ENCODE data around the gene GSK3B. TPM values are rescaled to one million over a fixed set of nuclear protein-coding genes. Genes with fewer than 3 reads are reported as not detected.

The GSK3B gene
- total and polyA plus RNA-seq, 10 of the 15 experiments (the other 5 are each of a cell fraction or from before 2014, with no cell fraction given), result 8.5 to 49.8 (median 25.5) TPM

GRCh38 chr3:120129718-120130513 lies 35.7 kb upstream of the GSK3B start (continued):
- no peak for TF ChIP-seq SUPT20H (IDR thresholded peaks at IDR 0.05; ENCODE audit: borderline replicate concordance, control insufficient read depth, low read depth, low read length)
- TF ChIP-seq ZNF622 (IDR thresholded peaks at IDR 0.05), result no peak
- TF ChIP-seq NFXL1 (IDR thresholded peaks at IDR 0.05; ENCODE audit: borderline replicate concordance), result no peak

GRCh38 chr3:120129051-120129450 lies 34.8 kb upstream of the GSK3B start:
- FAIRE-seq, result no peak
- H3K4me1 ChIP-seq (ENCODE audit: control insufficient read depth, insufficient read depth, low read length), result no peaks in the 10 kb centered on the region
- POLR2A ChIA-PET, result no interaction called here

More at GRCh38 chr3:120129051-120129450, 34.8 kb upstream of the GSK3B start:
- H4K20me1 ChIP-seq (ENCODE audit: control insufficient read depth, insufficient read depth), result no peaks in the 10 kb centered on the region
- no TSS peak for BruUV-seq (replicated peaks)
- WGBS (ENCODE audit: insufficient coverage, insufficient replicate concordance, low lambda C conversion rate, missing lambda C conversion rate), result 100% methylated on average over 1 of the region's 1 CpG
- no peak overlapping the region for H2AFZ ChIP-seq (ENCODE audit: control insufficient read depth, low read depth, low read length)
- RAD21 ChIA-PET (ENCODE audit: unreplicated experiment), result interaction anchor here (1.1 kb wide), 1 partner anchor 237 kb away, joined by 3 read pairs; no protein-coding TSS in a partner anchor
- H3K9me3 ChIP-seq (replicated peaks; ENCODE audit: control insufficient read depth, insufficient read depth, low read length), result no peaks in the 10 kb centered on the region
- DNase-seq (ENCODE audit: low read depth, low spot score) (no peak), ATAC-seq (no peak)
- no peak overlapping the region for H3K9ac ChIP-seq (ENCODE audit: control insufficient read depth, insufficient read depth, low read length)
- no peaks in the 10 kb centered on the region for H3K27me3 ChIP-seq (replicated peaks in 1 of 2; ENCODE audit: control insufficient read depth in 2 of 2, insufficient read depth in 2 of 2, low read length in 1 of 2)
- H3K79me2 ChIP-seq (ENCODE audit: control insufficient read depth, insufficient read depth, low read length), result no peaks in the 10 kb centered on the region
- intact Hi-C loops (cut with micrococcal nuclease; ENCODE audit: unreplicated experiment), result no loop called here
- H3K36me3 ChIP-seq (ENCODE audit: control insufficient read depth in 2 of 2, insufficient read depth in 2 of 2, low read length in 1 of 2), result no peaks in the 10 kb centered on the region
- no peak overlapping the region for H3K27ac ChIP-seq (ENCODE audit: control insufficient read depth, insufficient read depth)
- no peak overlapping the region for H3K4me3 ChIP-seq
- CTCF ChIA-PET, result interaction anchor here (0.7 to 2.6 kb wide), 5 partner anchors 9 to 237 kb away, joined by 3 to 7 read pairs (median 4); no protein-coding TSS in a partner anchor
- SMC1A ChIA-PET (ENCODE audit: uncharacterized antibody, unreplicated experiment), result interaction anchor here (1.0 to 1.2 kb wide), 3 partner anchors 147 to 290 kb away, joined by 3 to 4 read pairs (median 3); no protein-coding TSS in a partner anchor
- no peak for TF ChIP-seq MEF2A (IDR thresholded peaks at IDR 0.05; ENCODE audit: insufficient read depth, low read depth, low read length)
- no peak for TF ChIP-seq NR2F1 (conservative IDR thresholded peaks at IDR 0.05)
- TF ChIP-seq ESRRA (IDR thresholded peaks at IDR 0.05; ENCODE audit: low read length), result no peak
- no peak for TF ChIP-seq ETV6 (conservative IDR thresholded peaks at IDR 0.05 in 1 of 2, IDR thresholded peaks at IDR 0.05 in 1 of 2; ENCODE audit: borderline replicate concordance in 1 of 2, low read depth in 1 of 2)
- TF ChIP-seq WRNIP1 (IDR thresholded peaks at IDR 0.05; ENCODE audit: borderline replicate concordance, low read depth, low read length), result no peak
- no peak for TF ChIP-seq NFXL1 (IDR thresholded peaks at IDR 0.05; ENCODE audit: borderline replicate concordance)
- no peak for TF ChIP-seq MYB (IDR thresholded peaks at IDR 0.05; ENCODE audit: borderline replicate concordance, low read depth, low read length)
- no peak for TF ChIP-seq SMAD5 (IDR thresholded peaks at IDR 0.05; ENCODE audit: low read depth)
- H3K4me2 ChIP-seq (ENCODE audit: control insufficient read depth, insufficient read depth), result no peak overlapping the region
- in situ Hi-C loops (cut with MboI), result no loop called here
